NK-92 (cell line): ENCODE measurements around the gene MTMR6.

ENCODE experiments used
- DNase-seq: peaks from one replicate; lab custom pipeline; 2025; ENCODE audit not compliant: unreplicated experiment; lab: John Stamatoyannopoulos, UW

The MTMR6 gene

DNA sequence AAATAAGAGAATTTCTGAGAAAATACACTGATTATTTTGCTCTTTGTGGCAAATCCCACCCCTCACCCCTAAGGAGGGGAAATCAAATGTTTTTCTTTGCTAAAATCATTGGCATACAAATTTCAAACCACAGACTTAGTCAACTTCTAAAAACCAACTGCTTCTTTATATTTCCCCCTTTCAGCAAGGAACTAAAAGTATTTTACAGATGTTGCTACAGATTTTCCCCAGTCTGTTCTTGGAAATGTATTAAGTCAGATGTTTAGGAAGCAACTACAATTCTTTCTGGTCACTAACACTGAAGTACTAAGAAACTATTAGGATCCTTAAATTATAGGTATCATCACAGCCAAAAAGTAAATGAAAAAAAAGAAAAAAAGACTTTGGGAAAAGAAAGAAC lies 6.9 kb downstream of the MTMR6 start:
- no peak for DNase-seq

GRCh38 chr13:25276748-25277147 lies 10.5 kb downstream of the MTMR6 start:
- DNase-seq = no peak

- no peak for DNase-seq
Measured at GRCh38 chr13:25268561-25268960, 18.7 kb downstream of the MTMR6 start.

DNA sequence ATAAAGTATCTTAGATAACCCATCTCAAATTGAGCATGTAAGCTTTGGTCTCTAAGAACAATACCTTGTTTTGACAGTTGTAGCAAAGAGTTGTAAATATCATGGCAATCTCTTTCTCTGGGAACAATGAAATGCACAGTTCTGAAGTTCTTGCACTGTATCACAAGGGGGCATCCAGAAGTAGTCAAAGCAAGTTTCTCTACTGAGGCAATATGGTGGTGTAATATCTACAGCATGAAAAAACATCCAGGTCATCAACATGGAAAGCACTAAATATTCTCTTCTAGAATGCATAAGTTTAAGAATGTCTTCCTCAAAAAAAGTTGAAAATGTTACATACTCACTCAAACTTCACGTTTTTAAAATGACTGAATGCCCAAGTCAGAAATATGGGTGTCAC lies 19.6 kb downstream of the MTMR6 start:
- DNase-seq = no peak

DNA sequence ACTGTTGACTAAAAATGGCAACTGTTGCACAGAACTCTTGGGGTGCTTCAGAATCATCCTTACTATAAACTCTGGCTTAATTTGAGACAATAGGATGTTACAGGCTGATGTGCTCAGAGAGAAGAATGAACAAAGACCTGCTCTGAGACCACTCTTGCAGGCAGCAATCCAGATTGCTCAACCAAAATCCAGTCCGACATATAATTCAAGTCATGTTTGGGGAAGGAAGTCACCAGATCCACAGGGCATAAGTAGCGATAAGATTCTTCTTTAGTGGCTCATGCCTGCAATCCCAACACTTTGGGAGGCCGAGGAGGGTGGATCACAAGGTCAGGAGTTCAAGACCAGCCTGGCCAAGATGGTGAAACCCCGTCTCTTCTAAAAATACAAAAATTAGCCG lies 20.6 kb downstream of the MTMR6 start:
- no peak for DNase-seq

DNA sequence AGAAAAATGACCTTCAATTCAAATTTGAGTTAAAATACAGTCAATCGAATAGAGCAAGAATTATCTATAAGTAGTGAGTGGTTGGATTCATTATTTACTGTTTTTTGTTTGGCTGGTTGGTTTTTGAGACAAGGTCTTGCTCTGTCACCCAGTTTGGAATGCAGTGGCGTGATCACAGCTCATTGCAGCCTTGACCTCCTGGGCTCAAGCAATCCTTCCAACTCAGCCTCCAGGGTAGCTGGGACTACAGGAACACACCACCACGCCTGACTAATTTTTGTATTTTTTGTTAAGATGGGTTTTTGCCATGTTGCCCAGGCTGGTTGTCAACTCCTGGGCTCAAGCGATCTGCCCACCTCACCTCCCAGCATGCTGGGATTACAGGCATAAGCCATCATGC lies 25.0 kb downstream of the MTMR6 start:
- DNase-seq = no peak

DNA sequence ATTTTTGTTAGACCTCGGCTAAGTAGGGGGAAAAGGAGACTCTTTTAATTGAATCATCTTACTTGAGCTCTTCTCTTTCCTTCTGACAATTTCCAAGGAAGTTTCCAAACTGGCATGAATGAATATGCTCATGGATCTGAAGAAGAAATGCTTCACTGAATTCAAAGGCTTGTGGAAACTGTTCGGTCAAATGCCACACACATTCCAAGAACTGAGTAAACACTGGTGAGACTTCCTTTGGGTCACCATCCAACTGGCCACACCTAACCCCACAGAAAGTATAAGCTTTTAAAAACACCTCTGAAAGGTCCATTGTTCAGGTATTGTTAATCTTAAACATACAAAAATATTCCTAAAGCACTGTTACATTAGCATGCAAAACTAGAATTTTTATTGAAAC lies 33.6 kb downstream of the MTMR6 start:
- no peak for DNase-seq

GRCh38 chr13:25252752-25253151 lies 34.5 kb downstream of the MTMR6 start:
- DNase-seq = no peak

DNA sequence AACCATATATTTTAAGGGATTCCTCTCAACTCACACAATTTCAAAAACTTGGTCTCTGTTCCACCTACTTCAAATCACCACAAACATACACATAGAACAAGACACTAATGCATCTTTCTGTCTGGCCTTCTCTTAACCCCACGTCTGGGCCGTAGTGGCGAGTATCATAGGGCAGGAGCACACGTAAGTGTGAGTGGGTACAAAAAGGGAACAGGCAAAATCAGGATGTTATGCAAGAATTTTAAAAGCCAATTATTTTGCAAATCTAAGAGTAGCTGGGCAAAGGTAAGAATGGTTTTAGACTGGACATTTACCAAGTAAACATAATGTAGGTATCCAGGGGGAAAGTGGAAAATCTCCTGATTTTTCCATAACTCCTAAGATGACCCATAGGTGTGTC lies 35.1 kb downstream of the MTMR6 start:
- DNase-seq = no peak

DNA sequence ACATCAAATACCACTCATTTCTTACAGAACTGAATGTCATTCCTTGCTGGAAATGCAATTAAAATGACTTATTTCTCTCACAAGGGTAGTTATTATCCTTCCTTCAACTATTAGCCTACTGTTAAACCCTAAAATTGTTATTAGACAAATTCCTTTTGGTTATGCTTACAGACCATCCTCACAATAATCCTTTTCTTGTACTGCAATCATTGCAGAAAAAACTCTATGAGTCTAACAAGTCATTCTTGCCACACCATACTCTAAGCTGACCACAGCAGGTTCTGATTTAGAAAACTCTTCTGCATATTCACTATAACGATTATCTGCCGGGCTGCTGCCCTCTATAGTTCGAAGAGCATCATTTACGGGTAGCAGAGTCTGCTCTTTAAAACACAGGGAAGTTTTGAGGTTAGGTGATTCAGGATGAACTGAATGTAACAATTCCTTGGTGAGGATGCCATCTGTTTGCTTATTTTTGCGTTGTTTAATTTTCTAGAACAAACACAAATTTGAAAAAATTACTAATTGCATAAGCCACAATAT lies 38.2 kb downstream of the MTMR6 start:
- DNase-seq = no peak

- no peak for DNase-seq
Measured at GRCh38 chr13:25248071-25248470, 39.2 kb downstream of the MTMR6 start.

DNA sequence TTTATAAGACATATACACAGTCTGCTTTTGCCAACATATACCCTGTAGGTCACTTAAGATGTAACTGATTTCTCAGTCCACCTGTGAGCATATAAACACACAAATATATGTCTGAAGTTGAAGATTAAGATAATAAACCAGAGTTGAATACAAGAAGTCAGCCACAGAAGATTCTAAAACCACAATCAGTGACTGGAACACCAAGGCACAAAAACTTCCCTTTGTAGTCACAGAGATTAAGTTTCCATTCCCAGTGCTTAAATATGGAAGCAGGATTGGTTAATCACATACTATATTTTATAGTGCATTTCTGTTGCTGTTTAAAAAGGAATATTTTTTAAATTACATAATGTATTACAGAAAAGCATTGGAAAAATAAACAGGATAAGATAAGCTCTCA lies 39.9 kb downstream of the MTMR6 start:
- no peak for DNase-seq

DNA sequence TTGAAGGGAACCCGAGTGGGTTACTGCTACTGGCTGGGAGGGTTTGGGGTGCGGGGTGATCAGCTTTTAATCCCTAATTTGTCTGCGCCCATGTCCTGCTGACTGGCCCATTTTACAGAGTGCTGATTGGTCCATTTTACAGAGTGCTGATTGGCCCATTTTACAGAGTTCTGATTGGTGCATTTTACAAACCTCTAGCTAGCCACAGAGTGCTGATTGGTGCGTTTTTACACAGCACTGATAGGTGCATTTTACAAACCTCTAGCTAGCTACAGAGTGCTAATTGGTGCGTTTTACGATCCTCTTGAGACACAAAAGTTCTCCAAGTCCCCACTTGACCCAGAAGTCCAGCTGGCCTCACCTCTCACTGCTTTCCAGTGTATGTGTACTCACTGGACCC lies 43.2 kb downstream of the MTMR6 start:
- DNase-seq = no peak

DNA sequence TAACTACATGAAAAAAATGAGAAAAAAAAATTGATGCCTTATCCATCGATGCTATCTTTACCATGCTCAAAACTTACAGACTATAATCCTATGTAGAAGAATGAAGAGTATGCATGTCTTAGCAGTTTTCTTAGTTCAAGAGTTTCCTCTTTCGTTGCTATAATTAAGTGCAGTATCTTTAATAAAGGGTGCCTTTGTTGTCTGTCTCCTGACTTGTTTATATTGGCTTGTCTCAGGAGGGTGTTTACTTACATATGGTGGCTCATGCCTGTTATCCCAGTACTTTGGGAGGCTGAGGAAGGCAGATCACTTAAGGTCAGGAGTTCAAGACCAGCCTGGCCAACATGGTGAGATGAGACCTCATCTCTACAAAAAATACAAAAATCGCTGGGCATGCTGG lies 44.3 kb downstream of the MTMR6 start:
- DNase-seq = no peak

DNA sequence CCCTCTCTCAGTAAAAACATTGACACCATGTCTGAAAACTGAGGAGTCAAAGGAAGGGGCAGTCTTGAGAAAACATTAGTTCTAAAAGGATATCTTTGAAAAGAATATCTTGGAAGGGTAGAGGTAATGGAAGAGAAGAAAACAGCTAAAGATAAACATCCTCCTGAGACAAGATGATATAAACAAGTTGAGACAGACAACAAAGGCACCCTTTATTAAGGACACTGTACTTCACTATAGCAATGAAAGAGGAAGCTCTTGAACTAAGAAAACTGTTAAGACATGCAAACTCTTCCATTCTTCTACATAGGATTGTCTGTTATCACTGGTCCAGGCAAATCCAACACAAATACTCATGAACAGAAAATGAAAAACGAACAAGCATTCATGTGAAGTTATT lies 46.3 kb downstream of the MTMR6 start:
- no peak for DNase-seq

GRCh38 chr13:25237083-25237482 lies 50.2 kb downstream of the MTMR6 start:
- no peak for DNase-seq

- DNase-seq = no peak
Measured at GRCh38 chr13:25233861-25234260, 53.4 kb downstream of the MTMR6 start.

DNA sequence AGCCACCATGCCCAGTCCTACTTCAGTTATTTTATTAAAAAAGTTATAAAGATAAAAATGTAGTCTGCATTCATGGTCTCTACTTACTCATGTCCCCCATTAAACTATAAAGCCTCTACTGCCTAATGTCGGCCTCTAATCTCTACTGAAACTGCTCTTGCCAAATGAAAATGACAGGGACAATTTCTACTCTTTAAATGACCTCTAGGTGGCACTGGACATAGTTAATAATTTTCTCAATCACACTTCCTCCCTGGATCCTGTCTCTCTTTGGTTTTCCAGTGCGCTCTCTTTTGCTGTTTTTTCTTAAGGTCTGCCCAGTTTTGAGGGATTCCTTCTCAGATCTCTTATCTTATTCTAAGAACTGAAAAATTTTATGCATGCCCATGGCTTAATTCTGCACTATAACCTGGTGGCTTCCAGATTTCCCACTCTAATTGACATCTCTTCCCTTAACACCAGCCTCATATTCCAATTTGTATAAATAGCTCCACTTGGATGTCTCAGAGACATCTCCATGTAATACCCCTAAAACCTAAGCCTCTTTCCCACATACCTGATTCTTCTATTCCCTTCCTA lies 54.3 kb downstream of the MTMR6 start:
- no peak for DNase-seq

- DNase-seq = no peak
Measured at GRCh38 chr13:25231517-25231916, 55.8 kb downstream of the MTMR6 start.

DNA sequence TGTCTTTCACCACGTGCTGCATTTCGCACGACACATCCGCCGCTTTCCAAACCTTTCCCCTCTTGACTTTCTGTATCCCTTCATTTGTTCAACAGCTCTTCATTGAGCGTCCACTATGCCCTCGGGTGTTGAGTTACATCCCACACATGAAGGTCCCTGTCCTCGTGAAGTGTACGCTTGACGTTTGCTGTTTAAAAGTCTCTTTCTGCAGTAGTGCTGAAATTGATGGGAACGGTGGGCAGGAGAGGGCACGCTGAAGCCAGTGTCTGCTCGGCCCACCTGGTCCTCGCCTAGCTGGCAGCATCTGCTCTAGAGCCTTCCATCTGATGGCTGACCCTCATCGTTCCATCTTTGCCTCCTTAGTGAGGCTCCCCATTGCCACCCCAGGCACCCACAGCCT lies 59.6 kb downstream of the MTMR6 start:
- no peak for DNase-seq

GRCh38 chr13:25225970-25226369 lies 61.3 kb downstream of the MTMR6 start:
- no peak for DNase-seq

- DNase-seq = no peak
Measured at GRCh38 chr13:25224151-25224550, 63.1 kb downstream of the MTMR6 start.

DNA sequence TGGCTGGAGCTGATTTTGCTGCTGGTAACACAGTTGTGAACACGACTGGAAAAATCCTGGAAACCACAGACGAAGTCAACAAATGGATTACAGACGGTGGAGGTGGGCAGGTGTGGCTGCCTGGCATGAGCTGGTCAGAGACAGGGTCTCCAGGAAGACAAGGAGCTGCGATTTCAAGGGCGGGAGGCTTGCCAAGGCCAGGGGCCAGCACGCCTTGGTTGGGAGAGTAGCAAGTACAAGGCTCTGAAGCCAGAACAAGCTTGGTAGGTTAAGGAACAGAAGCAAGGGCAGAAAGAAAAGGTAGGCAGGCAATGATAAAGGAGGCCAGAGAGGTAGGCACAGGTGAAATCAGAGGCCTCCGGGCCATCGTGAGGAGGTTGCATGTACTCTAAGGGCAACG lies 64.5 kb downstream of the MTMR6 start:
- DNase-seq = no peak

DNA sequence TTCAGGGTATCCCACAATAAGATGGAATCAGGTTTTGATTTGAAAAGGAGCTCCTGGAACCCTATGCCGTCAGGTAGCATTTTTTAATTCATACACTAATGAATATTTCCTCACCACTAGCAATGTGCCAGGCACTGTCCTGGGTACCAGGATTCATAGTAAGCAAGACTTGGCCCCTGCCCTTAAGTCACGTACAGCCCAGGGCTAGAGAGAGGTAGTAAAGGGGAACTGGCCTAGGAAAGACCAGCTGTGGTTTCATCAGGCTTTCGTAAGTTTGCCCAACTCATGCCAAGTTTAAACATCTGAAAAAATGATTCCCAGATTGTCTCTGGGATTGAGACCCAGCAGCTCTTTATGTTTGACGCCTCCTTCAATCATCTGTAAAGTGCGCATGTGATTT lies 69.3 kb downstream of the MTMR6 start:
- no peak for DNase-seq
